Loucy (cell line): Measurements from ENCODE around the gene ARL14EP.

ENCODE experiments used
- H2AFZ ChIP-seq: fragments of 200-600 bp; sonication (generic); 2 replicates; pipeline ENCODE4 v1.6.0; 2016; ENCODE audit warnings: antibody characterized with exemption, mild to moderate bottlenecking, low read length, moderate library complexity
- H3F3A ChIP-seq: fragments of 200-600 bp; 2 replicates; pipeline ENCODE4 v1.6.0; 2016; ENCODE audit warnings: antibody characterized with exemption, low read depth, mild to moderate bottlenecking
- H3K27me3 ChIP-seq: fragments of 200-600 bp; sonication (generic); 2 replicates; pipeline ENCODE4 v1.6.1; 2014; ENCODE audit warnings: low read length, mild to moderate bottlenecking; ENCODE audit not compliant: insufficient read depth, poor library complexity, severe bottlenecking
- H3K36me3 ChIP-seq: fragments of 200-600 bp; sonication (generic); 2 replicates; pipeline ENCODE4 v1.6.1; 2016; ENCODE audit warnings: low read length; ENCODE audit not compliant: insufficient read depth
- H3K4me1 ChIP-seq: fragments of 200-600 bp; sonication (generic); 2 replicates; pipeline ENCODE4 v1.5.1; 2014; ENCODE audit warnings: low read length, mild to moderate bottlenecking; ENCODE audit not compliant: insufficient read depth, poor library complexity, severe bottlenecking
- H3K4me2 ChIP-seq: fragments of 200-600 bp; sonication (generic); 2 replicates; pipeline ENCODE4 v1.6.0; 2014; ENCODE audit warnings: antibody characterized with exemption, low read length, low read depth, mild to moderate bottlenecking; ENCODE audit not compliant: poor library complexity, severe bottlenecking
- H3K4me3 ChIP-seq: fragments of 200-600 bp; sonication (generic); 2 replicates; pipeline ENCODE4 v1.5.1; 2014; ENCODE audit warnings: low read length, mild to moderate bottlenecking, mixed read lengths; ENCODE audit not compliant: poor library complexity, severe bottlenecking
- H3K79me2 ChIP-seq: fragments of 200-600 bp; sonication (generic); 2 replicates; pipeline ENCODE4 v1.6.1; 2014; ENCODE audit warnings: low read length; ENCODE audit not compliant: insufficient read depth
- H3K9ac ChIP-seq: fragments of 200-600 bp; sonication (generic); 2 replicates; pipeline ENCODE4 v1.6.0; 2014; ENCODE audit warnings: mild to moderate bottlenecking, low read depth, low read length, moderate library complexity; ENCODE audit not compliant: poor library complexity, severe bottlenecking
- H3K9me2 ChIP-seq: fragments of 200-600 bp; sonication (generic); replicated peaks from 2 replicates; pipeline ENCODE4 v1.6.1; 2016; ENCODE audit warnings: low read depth, low read length, mixed read lengths
- H3K9me3 ChIP-seq: fragments of 200-600 bp; sonication (generic); 2 replicates; pipeline ENCODE4 v1.6.1; 2014; ENCODE audit warnings: mild to moderate bottlenecking, antibody characterized with exemption, low read length, low read depth; ENCODE audit not compliant: insufficient read depth
- H4K20me1 ChIP-seq: fragments of 200-600 bp; sonication (generic); 2 replicates; pipeline ENCODE4 v1.6.0; 2014; ENCODE audit warnings: antibody characterized with exemption, low read length, mild to moderate bottlenecking; ENCODE audit not compliant: insufficient read depth, poor library complexity, severe bottlenecking
- EZH2phosphoT487 ChIP-seq: fragments of 200-600 bp; IDR thresholded peaks from 2 replicates; pipeline ENCODE4 v1.6.1; 2018; ENCODE audit warnings: antibody characterized with exemption, mild to moderate bottlenecking, moderate library complexity, borderline replicate concordance
- TF ChIP-seq, protein P1 (sequence below): fragments of 200-600 bp; sonication (generic); conservative IDR thresholded peaks from 2 replicates; pipeline ENCODE4 v1.5.1; 2014; ENCODE audit warnings: mild to moderate bottlenecking, antibody characterized with exemption, low read length

Gene ARL14EP

DNA sequence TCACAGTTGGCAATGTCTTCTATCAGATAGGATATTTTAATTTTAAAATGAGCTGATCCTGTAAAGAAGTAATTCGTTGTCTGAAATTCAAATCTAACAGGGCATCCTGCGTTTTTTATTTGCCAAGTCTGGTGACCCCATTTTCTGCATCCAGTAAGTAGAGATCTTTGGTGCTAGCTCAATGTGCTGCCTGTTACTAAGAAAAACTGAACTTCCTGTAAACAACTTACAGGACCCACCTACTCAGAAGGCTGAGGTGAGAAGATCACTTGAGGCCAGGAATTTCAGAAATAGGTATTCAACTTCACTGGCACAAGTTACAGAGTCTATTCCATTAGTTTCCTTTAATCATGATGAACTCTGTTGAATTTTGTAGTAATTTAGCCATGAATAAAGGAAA, 4.0 kb downstream of the ARL14EP start:
- H3K9me2 ChIP-seq = 0 out of 2 replicates have a peak, but pooled peaks cover 4% of the 10 kb centered on the region
- no peaks in the 10 kb centered on the region; the same call in 1 of the 2 replicates for H3K36me3 ChIP-seq
- peaks cover 65% of the 10 kb centered on the region for H3K79me2 ChIP-seq
- H3F3A ChIP-seq = no peaks in the 10 kb centered on the region
- H3K9me3 ChIP-seq = no peaks in the 10 kb centered on the region
- peak overlapping the region; percentile 82 for H3K4me2 ChIP-seq
- H4K20me1 ChIP-seq = peaks cover 35% of the 10 kb centered on the region
- peaks cover 43% of the 10 kb centered on the region for H3K4me1 ChIP-seq
- H3K9ac ChIP-seq = no peak overlapping the region
- no peaks in the 10 kb centered on the region for H3K27me3 ChIP-seq
- TF ChIP-seq, protein P1, sequence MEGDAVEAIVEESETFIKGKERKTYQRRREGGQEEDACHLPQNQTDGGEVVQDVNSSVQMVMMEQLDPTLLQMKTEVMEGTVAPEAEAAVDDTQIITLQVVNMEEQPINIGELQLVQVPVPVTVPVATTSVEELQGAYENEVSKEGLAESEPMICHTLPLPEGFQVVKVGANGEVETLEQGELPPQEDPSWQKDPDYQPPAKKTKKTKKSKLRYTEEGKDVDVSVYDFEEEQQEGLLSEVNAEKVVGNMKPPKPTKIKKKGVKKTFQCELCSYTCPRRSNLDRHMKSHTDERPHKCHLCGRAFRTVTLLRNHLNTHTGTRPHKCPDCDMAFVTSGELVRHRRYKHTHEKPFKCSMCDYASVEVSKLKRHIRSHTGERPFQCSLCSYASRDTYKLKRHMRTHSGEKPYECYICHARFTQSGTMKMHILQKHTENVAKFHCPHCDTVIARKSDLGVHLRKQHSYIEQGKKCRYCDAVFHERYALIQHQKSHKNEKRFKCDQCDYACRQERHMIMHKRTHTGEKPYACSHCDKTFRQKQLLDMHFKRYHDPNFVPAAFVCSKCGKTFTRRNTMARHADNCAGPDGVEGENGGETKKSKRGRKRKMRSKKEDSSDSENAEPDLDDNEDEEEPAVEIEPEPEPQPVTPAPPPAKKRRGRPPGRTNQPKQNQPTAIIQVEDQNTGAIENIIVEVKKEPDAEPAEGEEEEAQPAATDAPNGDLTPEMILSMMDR = no peak
- no peak for TF ChIP-seq EZH2phosphoT487
- H3K4me3 ChIP-seq = peak overlapping the region; percentile 14
- no peak overlapping the region for H2AFZ ChIP-seq

DNA sequence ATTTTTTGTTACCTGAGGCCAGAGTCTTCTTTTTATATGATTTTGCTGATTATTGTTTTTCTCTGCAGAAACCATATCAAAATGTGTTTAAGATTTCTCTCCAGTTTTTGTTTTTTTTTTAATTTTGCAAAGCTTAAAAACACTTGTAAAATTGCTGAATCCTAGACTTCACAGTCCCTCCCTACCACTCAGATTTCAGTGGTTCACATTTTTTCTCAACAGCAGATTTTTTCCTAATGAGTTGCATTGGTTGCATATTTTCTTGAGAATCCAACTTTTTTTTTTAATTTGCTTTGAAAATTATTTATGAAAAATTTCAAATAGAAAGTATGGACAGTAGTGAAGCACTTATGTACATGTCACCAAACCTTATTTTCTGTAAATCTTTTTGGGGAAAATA, 5.8 kb downstream of the ARL14EP start:
- Histone ChIP-seq H4K20me1 (peaks cover 29% of the 10 kb centered on the region), H3K9me2 (no peaks in the 10 kb centered on the region), H2AFZ (no peak overlapping the region), H3K36me3 (peaks cover 1% of the 10 kb centered on the region; the same call in 1 of the 2 replicates), H3K9me3 (no peaks in the 10 kb centered on the region), H3K4me3 (no peak overlapping the region), H3K4me2 (peak overlapping the region; percentile 43), H3K79me2 (peaks cover 58% of the 10 kb centered on the region), H3K4me1 (peaks cover 35% of the 10 kb centered on the region), H3F3A (no peaks in the 10 kb centered on the region), H3K9ac (no peak overlapping the region), H3K27me3 (no peaks in the 10 kb centered on the region)
- TF ChIP-seq EZH2phosphoT487 = no peak
- TF ChIP-seq, protein P1 = no peak

DNA sequence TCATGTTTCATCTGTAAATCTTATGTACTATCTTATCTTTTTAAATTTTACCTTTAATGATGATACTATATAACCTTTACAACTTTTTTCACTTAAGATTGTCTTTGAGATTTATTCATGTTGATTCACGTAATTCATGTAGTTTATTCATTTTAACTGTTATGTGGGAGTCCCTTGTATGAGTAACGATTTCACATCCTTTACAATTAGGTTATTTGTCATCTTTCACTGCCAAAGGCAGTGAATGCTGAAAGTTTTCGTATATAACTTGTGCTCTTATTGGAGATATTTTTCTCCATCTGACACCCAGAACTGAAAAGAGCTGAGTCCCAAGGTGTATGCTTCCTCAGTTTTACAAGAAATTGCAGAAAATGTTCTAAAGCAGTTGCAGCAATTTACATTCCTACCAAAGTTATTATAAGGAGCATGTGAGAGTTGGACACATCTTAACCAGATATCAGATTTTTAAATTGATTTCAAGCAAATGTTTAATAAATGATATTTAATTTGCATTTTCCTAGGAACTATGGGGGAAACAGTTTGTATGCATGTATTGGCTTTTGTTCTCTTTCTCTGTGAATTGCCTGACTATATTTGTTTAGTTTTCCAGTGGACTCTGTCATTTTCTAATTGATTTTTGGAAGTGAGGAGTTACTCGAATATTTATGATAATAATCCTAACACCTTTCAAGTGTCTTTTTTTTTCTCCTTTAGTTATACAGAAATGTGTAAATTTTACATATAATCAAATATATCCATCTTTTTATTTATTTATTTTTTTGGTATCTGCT, 6.4 kb downstream of the ARL14EP start:
- Histone ChIP-seq H3K9me3 (no peaks in the 10 kb centered on the region), H3K9me2 (no peaks in the 10 kb centered on the region), H3K4me1 (peaks cover 29% of the 10 kb centered on the region), H3K4me3 (no peak overlapping the region), H3K27me3 (no peaks in the 10 kb centered on the region), H3K4me2 (peak overlapping the region; percentile 43), H3K9ac (peak overlapping the region; percentile 4), H3F3A (no peaks in the 10 kb centered on the region), H3K79me2 (peaks cover 51% of the 10 kb centered on the region), H4K20me1 (peaks cover 22% of the 10 kb centered on the region), H2AFZ (no peak overlapping the region), H3K36me3 (peaks cover 4% of the 10 kb centered on the region; the same call in 1 of the 2 replicates)
- TF ChIP-seq EZH2phosphoT487 = no peak
- TF ChIP-seq, protein P1 = no peak
